Measurements from ENCODE around the gene P2RX6.

DNA sequence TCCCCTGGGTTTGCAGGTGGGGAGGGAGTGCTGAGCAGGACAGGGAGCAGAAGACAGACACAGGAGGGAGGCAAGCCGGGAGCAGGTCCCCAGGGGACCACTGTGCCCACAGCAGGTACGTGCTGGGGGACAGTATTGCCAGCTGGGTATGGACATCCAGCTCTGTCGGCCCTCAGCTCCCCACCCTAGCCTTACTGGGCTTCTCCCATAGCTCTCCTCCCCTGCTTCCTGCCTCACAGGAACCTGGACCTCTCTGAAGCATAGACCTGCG lies 40.5 kb downstream of the P2RX6 start:
- no peak for TF ChIP-seq NFRKB (IDR thresholded peaks at IDR 0.05)
- no peak for TF ChIP-seq SUZ12 (IDR thresholded peaks at IDR 0.05)
- TF ChIP-seq SP1 (IDR thresholded peaks at IDR 0.05) = no peak
- TF ChIP-seq FOXM1 (IDR thresholded peaks at IDR 0.05; ENCODE audit: borderline replicate concordance) = no peak
- TF ChIP-seq LEF1 (IDR thresholded peaks at IDR 0.05; ENCODE audit: borderline replicate concordance) = no peak
- no peak for TF ChIP-seq ZNF384 (IDR thresholded peaks at IDR 0.05)
- no peak for TF ChIP-seq FOXA1 (IDR thresholded peaks at IDR 0.05)
- TF ChIP-seq ELF4 (IDR thresholded peaks at IDR 0.05) = no peak
- no peak for TF ChIP-seq TARDBP (IDR thresholded peaks at IDR 0.05)
- no peak for TF ChIP-seq ARNT (IDR thresholded peaks at IDR 0.05)
- TF ChIP-seq, protein P1, sequence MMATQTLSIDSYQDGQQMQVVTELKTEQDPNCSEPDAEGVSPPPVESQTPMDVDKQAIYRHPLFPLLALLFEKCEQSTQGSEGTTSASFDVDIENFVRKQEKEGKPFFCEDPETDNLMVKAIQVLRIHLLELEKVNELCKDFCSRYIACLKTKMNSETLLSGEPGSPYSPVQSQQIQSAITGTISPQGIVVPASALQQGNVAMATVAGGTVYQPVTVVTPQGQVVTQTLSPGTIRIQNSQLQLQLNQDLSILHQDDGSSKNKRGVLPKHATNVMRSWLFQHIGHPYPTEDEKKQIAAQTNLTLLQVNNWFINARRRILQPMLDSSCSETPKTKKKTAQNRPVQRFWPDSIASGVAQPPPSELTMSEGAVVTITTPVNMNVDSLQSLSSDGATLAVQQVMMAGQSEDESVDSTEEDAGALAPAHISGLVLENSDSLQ (IDR thresholded peaks at IDR 0.05) = no peak
